Stimulated activated CD4-positive, alpha-beta T cell treated with anti-CD3 and anti-CD28 coated beads, Interleukin-1b, Interleukin-23, amount 100 ng/mL, for 1 hour (primary cell): ENCODE data around the gene VKORC1.
A peak's percentile ranks its signal among the peaks of the same experiment; 100 is the strongest.

Experiments
- DNase-seq, 2 donors: peaks; one replicate each; pipeline ENCODE4 v3.0.0-alpha.2; 2020; ENCODE audit warnings: low read depth in 2 of 2

The VKORC1 gene

GRCh38 chr16:31130336-31130891 lies 35.8 kb upstream of the VKORC1 start:
- DNase-seq, result no peak

GRCh38 chr16:31129568-31130335 lies 35.2 kb upstream of the VKORC1 start:
- DNase-seq, result no peak

DNA sequence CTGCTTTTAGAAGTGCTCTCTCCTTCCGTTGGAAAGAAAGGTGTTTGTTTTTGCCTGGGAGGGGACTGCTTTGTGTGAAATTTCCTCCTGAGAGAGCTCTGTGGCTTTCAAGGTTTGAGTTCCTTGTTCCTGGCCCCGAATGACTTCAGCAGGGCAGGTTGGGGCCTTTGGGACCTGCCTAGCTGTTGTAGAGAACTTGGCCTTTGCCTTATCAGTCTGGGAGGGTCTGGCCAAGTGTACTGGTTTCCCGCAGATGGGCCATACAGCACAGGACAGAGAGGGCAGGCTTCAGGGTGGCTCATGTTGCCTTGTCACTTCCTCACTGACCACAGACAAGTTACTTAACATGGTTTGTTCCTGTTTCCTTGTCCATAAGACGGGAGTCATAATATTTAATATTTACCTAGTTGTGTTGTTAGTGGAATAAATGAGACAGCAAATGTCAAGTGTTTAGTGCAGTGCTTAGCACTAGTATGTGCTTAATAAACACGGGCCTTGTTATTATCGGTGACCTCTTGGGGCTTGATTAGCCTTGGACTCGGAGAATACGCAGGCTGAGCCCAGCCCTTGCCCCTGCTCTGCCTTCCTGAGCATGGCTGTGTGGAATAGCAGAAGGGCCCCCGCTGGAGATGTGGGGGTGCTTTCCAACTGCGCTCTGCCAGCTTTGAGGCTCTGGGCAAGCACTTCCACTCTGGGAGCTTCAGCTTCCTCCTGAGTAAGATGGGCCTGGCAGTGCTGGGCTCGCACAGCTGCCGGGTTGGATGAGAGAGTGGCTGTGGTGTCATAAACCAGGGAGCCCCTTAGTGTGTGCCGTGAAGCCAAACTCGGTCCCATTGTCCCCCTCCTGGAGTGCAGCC lies 34.3 kb upstream of the VKORC1 start:
- no peak for DNase-seq

- no peak for DNase-seq
Measured at GRCh38 chr16:31127182-31127581, 32.6 kb upstream of the VKORC1 start.

DNA sequence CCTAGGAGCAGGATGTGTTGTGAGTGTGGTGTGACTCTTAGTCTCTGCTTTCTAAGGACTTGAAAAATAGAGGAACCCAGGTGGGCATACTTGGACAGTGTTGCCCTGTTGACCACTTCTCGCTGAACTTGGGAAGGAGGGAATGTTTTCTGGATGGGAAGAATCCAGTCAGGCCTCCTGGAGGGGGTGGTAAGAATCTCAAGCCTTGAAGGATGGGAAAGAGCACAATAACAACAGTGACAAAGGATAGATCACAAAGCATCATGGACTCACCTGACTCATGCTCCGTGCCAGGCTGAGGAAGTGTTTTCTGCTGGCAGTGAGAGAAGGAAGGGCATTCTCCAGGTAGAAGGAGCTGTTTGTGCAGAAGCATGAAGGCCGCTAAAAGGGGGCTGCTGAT lies 31.2 kb upstream of the VKORC1 start:
- DNase-seq, result no peak

- no peak for DNase-seq
Measured at GRCh38 chr16:31120129-31120528, 25.5 kb upstream of the VKORC1 start.

DNA sequence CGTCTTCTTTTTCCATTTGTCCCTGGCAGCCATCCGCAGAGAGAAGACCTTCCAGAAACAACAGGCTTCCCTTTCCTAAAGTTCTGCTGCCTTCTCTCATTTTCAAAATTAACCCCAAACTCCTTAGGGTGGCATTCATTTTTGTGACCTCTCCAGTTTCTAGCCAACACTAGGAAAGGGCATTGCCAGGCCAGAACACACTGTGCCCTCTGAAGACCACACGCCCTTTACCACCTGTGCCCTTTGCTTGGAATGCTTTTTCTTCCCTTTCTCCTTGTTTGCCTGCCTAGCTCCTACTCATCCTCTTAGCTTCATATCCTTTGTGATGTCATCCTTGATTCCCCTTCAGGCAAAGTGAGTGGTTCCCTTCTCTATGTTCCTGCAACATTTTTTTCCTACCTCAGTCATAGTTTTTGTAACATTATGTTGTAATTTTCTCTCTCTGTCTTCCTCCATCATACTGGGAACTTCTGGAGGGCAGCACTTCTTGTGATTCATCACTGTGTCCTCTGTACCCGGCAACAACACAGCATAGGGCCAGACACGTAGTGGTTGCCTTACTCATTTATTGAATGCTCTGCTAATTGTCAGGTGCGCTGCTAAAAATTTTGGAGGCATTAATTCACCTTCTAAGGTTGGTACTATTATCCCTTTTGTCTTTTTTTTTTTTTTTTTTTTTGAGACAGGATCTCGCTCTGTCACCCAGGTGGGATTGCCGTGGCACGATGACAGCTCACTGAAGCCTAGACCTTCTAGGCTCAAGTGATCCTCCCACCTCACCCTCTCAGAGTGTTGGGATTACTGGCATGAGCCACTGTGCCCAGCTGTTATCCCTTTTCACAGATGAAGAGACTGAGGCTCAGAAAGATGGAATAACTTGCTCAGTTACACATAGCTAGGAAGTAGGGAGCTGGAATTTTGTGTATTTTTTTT lies 23.9 kb upstream of the VKORC1 start:
- DNase-seq, result no peak

DNA sequence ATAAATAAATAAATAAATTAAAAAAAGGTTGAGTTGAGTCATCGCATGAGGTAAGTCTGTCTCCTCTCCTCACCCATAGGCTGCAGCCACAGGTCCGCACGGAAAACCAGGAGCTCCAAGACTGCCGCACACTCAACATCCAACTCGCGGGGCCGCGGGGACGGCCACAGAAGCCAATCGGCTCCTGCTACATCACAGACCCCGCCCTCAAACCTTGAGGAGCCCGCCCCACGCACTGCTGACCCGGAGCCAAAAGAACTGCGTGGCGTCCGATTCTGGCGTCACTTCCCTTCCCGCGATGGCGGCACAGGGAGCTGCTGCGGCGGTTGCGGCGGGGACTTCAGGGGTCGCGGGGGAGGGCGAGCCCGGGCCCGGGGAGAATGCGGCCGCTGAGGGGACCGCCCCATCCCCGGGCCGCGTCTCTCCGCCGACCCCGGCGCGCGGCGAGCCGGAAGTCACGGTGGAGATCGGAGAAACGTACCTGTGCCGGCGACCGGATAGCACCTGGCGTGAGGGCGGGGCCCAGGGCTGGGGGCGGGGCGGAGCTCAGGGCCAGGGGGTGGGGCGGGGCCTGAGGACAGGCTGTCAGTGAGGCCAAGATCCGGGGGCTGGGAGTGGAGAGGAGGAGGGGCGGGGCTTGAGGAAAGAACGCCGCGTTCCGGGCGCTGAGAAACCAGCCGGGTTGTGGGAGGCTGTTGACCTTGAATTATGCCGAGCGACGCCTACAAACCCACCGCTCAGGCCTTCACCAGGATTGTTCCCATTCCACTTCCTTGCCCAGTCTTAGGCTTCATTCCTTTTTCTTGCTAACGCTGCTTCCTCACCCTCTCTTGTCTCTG lies 23.0 kb upstream of the VKORC1 start, which contains the start of gene KAT8:
Gene KAT8, plus strand, starts transcription at position 281 of the 839 bp plus-strand sequence. Its CDS starts 18 bp downstream, at position 299.
- peak; percentile 90 for DNase-seq

GRCh38 chr16:31114468-31114867 lies 19.9 kb upstream of the VKORC1 start:
- DNase-seq, result no peak

GRCh38 chr16:31113121-31114120 lies 18.8 kb upstream of the VKORC1 start:
- DNase-seq, result no peak

DNA sequence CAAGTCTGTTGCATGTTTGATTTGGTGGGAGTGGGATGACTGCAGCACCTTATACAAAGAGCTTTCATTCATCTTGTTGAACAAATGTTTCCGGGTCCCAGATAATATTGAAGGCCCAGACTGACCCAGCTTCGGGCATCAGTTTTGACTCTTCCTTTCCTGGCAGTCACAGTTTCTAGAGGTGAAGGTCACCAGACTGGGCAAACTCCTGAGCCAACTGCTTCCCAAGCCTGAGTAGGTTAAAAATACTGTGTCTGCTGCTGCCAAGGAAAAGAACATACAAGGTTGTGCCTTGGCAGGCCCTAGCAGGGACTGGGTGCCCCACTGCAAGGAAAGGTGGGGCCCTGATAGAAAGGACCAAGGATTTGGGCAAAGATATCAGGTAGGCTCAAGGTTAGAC lies 18.1 kb upstream of the VKORC1 start:
- no peak for DNase-seq

DNA sequence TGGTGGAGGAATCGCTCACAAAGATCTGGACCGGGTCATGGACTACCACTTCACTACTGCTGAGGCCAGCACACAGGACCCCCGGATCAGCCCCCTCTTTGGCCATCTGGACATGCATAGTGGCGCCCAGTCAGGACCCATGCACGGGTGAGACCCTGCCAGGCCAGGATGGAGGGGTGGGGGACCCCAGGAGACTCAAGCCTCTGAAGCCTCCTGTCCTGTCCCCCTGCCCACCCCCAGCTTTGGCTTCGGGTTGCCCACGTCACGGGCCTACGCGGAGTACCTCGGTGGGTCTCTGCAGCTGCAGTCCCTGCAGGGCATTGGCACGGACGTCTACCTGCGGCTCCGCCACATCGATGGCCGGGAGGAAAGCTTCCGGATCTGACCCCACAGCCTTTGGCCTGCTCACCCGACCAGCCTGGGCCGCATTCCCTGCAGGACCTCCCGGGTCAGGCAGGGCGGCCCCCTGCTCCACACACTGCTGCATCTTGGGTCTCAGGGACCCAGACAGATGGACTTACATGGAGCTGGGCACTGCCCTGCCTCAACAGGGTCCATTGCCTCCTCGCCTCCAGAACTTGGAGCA lies 17.4 kb upstream of the VKORC1 start:
- DNase-seq, result no peak

DNA sequence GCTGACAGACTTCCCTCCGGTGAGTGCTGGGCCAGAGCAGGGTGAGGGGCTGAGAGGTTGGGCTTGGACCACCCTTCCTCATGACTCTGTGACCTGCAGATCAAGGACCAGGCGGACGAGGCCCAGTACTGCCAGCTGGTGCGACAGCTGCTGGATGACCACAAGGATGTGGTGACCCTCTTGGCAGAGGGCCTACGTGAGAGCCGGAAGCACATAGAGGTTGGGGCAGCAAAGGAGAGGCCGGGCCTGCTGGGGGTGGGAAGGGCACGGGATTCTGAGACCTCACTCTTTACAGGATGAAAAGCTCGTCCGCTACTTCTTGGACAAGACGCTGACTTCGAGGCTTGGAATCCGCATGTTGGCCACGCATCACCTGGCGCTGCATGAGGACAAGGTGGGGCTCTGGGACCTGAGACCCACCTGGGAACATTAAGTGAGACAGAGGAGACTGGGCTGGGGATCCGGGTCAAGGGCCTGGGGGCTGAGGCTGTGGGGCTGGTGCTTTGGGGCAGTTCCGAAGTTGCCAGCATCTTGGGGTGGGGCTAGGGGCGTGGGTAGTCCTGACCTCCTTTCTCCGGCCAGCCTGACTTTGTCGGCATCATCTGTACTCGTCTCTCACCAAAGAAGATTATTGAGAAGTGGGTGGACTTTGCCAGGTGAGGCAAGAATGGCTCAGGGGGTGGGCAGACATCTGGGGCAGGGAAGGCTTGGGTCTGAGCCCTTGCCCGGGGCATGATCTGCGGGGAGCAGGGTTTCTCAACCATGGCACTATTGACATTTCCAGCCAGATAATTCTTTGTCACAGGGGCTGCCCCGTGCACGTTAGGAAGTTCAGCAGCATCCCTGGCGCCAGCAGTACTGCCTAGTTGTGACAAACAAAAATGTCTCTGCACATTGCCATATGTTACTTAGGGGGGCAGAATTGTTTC lies 15.8 kb upstream of the VKORC1 start:
- no peak for DNase-seq

GRCh38 chr16:31109622-31110021 lies 15.0 kb upstream of the VKORC1 start:
- DNase-seq, result no peak

DNA sequence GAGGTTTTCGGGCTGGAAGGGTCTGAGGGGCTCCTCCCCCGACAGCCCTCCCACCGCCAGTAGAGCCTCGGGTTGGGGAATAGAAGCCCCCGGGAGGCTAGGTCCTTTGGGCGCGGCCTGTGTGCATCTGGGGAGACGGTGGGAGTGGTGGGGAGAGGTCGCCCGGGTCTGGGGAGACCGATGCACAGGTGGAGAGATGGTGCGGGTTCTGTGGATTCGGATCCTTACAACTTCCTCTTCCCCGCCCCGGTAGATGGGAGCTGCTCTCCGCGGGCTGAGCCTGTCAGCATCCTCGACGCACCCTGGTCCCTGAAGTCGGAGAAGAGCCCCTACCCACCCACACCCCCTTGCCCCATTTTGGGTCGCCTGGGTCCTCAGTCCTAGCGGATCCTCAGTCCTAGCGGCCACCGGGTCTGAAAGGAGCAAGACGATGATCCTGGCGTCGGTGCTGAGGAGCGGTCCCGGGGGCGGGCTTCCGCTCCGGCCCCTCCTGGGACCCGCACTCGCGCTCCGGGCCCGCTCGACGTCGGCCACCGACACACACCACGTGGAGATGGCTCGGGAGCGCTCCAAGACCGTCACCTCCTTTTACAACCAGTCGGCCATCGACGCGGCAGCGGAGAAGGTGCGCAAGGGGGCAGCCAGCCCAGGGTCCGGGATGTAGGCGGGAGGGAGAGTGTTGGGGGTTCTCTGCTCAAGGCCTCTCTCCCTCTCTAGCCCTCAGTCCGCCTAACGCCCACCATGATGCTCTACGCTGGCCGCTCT lies 14.4 kb upstream of the VKORC1 start:
- DNase-seq, result no peak

GRCh38 chr16:31108035-31108793 lies 13.6 kb upstream of the VKORC1 start, which contains the start of gene BCKDK:
Gene BCKDK (plus strand): TSS chr16:31108386. CDS start chr16:31109224, 838 bp downstream.
- DNase-seq, result peak in 1 of 2 donors; percentile 52
